Testis (tissue), 2 donors: ENCODE data around the gene TMEM213.

Experiments used
- POLR2A ChIP-seq: fragments of 450-650 bp; IDR thresholded peaks from one replicate; pipeline ENCODE4 v1.6.1; 2017; ENCODE audit warnings: antibody characterized with exemption, mild to moderate bottlenecking, moderate library complexity
- TF ChIP-seq, protein P1 (sequence below), 3 experiments: fragments of 450-650 bp in 2 of 3; fragments of 200-600 bp in 1 of 3; sonication (generic) in 1 of 3; IDR thresholded peaks; one replicate each; pipeline ENCODE4 v1.5.1; 2016 to 2019; ENCODE audit warnings: antibody characterized with exemption in 3 of 3, mild to moderate bottlenecking in 2 of 3, moderate library complexity in 1 of 3

- TF ChIP-seq POLR2A = no peak
- TF ChIP-seq, protein P1, sequence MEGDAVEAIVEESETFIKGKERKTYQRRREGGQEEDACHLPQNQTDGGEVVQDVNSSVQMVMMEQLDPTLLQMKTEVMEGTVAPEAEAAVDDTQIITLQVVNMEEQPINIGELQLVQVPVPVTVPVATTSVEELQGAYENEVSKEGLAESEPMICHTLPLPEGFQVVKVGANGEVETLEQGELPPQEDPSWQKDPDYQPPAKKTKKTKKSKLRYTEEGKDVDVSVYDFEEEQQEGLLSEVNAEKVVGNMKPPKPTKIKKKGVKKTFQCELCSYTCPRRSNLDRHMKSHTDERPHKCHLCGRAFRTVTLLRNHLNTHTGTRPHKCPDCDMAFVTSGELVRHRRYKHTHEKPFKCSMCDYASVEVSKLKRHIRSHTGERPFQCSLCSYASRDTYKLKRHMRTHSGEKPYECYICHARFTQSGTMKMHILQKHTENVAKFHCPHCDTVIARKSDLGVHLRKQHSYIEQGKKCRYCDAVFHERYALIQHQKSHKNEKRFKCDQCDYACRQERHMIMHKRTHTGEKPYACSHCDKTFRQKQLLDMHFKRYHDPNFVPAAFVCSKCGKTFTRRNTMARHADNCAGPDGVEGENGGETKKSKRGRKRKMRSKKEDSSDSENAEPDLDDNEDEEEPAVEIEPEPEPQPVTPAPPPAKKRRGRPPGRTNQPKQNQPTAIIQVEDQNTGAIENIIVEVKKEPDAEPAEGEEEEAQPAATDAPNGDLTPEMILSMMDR (IDR thresholded peaks at IDR 0.05) = no peak
Measured at GRCh38 chr7:138876326-138876725, 78.5 kb downstream of the TMEM213 start.
